Uterus (tissue), 4 donors: ENCODE results near the gene METAP2. TPM values are rescaled to one million over a fixed set of nuclear protein-coding genes. Genes with fewer than 3 reads are reported as not detected.

Experiments
- DNase-seq, 2 donors: peaks; one replicate each; pipeline ENCODE4 v3.0.0-alpha.2; 2019 to 2020
- H3K27ac ChIP-seq, 2 donors: fragments of 200-600 bp; sonication (generic); 1 replicate in 1 of 2; 2 replicates in 1 of 2; pipeline ENCODE4 v1.5.1; 2016 to 2018
- H3K27me3 ChIP-seq, 2 donors: fragments of 200-600 bp; sonication (generic); one replicate each; pipeline ENCODE4 v1.5.1; 2018 to 2019; ENCODE audit warnings: control low read depth in 1 of 2
- H3K36me3 ChIP-seq, 2 donors: fragments of 200-600 bp; sonication (generic); one replicate each; pipeline ENCODE4 v1.5.1; 2019; ENCODE audit warnings: control low read depth in 1 of 2
- H3K4me1 ChIP-seq, 2 donors: fragments of 200-600 bp; sonication (generic); one replicate each; pipeline ENCODE4 v1.5.1; 2018 to 2019; ENCODE audit warnings: control low read depth in 1 of 2
- H3K4me3 ChIP-seq, 2 donors: fragments of 200-600 bp; sonication (generic); 1 replicate in 1 of 2; 2 replicates in 1 of 2; pipeline ENCODE4 v1.5.1; 2018 to 2019; ENCODE audit warnings: mild to moderate bottlenecking in 1 of 2
- H3K9me3 ChIP-seq, 2 donors: fragments of 200-600 bp; sonication (generic); one replicate each; pipeline ENCODE4 v1.5.1; 2019; ENCODE audit warnings: control low read depth in 1 of 2
- POLR2A ChIP-seq, 2 donors: fragments of 450-650 bp; IDR thresholded peaks; one replicate each; pipeline ENCODE4 v1.6.1; 2016; ENCODE audit warnings: antibody characterized with exemption in 2 of 2, mild to moderate bottlenecking in 1 of 2, moderate library complexity in 1 of 2
- intact Hi-C: fragments of 100-400 bp; cut with DNase I; formaldehyde crosslinking; loops from one replicate; pipeline ENCODE4 v1.15.1; 2023; ENCODE audit warnings: low total_unique reads
- total RNA-seq, 4 donors: library from RNA; depleted of rRNA in 3 of 4; stranded (reverse); fragments of >200 nt in 3 of 4; gene quantifications; one replicate each; pipeline versions ENCODE4 v1.1.0 to v1.2.4, GENCODE V29; 2014 to 2023
- TF ChIP-seq, protein P1 (sequence below), 4 experiments: fragments of 200-600 bp in 2 of 4; fragments of 450-650 bp in 2 of 4; sonication (generic) in 2 of 4; IDR thresholded peaks; one replicate each; pipeline ENCODE4 v1.5.1; 2016 to 2019; ENCODE audit warnings: antibody characterized with exemption in 4 of 4, mild to moderate bottlenecking in 2 of 4, moderate library complexity in 1 of 4
- donor health status: DM: yes; HTN: yes; CAD: no.

Gene METAP2
- total RNA-seq, 4 donors from 2014 or later, result 25.9 to 544 (median 72.8) TPM

DNA sequence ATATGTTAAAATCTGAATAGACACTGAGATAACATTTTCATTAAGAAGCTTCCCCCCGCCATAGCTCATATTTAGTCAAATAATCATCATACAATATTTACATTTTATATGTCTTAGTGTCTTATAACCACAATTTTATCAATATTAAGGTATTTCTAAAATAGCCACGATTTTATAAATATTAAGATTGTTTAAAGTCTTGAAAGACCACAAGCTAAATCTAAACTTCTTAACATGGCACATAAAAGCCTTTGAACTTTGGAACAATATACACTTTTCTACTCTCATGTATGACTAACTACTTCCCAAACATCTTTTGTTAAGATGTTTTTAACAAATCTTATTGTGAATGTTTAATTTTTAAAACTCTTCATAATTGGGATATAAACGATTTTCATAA lies 70.8 kb downstream of the METAP2 start:
- intact Hi-C loops, result no loop called here
- no peaks in the 10 kb centered on the region for H3K9me3 ChIP-seq
- no peaks in the 10 kb centered on the region for H3K36me3 ChIP-seq
- H3K4me3 ChIP-seq, result no peak overlapping the region
- TF ChIP-seq, protein P1, sequence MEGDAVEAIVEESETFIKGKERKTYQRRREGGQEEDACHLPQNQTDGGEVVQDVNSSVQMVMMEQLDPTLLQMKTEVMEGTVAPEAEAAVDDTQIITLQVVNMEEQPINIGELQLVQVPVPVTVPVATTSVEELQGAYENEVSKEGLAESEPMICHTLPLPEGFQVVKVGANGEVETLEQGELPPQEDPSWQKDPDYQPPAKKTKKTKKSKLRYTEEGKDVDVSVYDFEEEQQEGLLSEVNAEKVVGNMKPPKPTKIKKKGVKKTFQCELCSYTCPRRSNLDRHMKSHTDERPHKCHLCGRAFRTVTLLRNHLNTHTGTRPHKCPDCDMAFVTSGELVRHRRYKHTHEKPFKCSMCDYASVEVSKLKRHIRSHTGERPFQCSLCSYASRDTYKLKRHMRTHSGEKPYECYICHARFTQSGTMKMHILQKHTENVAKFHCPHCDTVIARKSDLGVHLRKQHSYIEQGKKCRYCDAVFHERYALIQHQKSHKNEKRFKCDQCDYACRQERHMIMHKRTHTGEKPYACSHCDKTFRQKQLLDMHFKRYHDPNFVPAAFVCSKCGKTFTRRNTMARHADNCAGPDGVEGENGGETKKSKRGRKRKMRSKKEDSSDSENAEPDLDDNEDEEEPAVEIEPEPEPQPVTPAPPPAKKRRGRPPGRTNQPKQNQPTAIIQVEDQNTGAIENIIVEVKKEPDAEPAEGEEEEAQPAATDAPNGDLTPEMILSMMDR (IDR thresholded peaks at IDR 0.05), result no peak
- no peak for TF ChIP-seq POLR2A (IDR thresholded peaks at IDR 0.05)
- DNase-seq, result no peak
- no peaks in the 10 kb centered on the region for H3K27me3 ChIP-seq
- H3K27ac ChIP-seq, result no peak overlapping the region
- H3K4me1 ChIP-seq, result no peaks in the 10 kb centered on the region

DNA sequence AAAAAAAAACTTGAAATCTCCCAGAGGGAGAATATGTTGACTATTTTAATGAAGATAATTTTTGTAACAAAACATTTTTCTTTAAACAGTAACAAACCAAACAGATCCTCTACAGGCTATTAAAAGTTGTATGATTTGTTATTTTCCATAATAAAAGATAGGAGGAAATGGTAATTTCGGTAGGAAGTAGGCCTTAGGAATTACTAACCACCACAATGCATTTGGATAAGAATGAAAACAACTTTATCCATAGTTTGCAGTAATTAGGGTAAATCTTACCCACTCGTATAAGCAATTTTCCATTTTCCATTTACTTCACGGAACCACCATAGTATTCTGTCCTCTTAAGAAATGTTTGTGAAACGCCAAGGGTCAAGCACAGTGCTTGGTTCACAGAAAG lies 71.4 kb downstream of the METAP2 start:
- intact Hi-C loops, result no loop called here
- no peaks in the 10 kb centered on the region for H3K9me3 ChIP-seq
- no peaks in the 10 kb centered on the region for H3K36me3 ChIP-seq
- H3K4me1 ChIP-seq, result no peaks in the 10 kb centered on the region
- H3K27ac ChIP-seq, result no peak overlapping the region
- no peaks in the 10 kb centered on the region for H3K27me3 ChIP-seq
- no peak for DNase-seq
- H3K4me3 ChIP-seq, result no peak overlapping the region
- no peak for TF ChIP-seq POLR2A (IDR thresholded peaks at IDR 0.05)
- TF ChIP-seq, protein P1 (IDR thresholded peaks at IDR 0.05), result no peak

DNA sequence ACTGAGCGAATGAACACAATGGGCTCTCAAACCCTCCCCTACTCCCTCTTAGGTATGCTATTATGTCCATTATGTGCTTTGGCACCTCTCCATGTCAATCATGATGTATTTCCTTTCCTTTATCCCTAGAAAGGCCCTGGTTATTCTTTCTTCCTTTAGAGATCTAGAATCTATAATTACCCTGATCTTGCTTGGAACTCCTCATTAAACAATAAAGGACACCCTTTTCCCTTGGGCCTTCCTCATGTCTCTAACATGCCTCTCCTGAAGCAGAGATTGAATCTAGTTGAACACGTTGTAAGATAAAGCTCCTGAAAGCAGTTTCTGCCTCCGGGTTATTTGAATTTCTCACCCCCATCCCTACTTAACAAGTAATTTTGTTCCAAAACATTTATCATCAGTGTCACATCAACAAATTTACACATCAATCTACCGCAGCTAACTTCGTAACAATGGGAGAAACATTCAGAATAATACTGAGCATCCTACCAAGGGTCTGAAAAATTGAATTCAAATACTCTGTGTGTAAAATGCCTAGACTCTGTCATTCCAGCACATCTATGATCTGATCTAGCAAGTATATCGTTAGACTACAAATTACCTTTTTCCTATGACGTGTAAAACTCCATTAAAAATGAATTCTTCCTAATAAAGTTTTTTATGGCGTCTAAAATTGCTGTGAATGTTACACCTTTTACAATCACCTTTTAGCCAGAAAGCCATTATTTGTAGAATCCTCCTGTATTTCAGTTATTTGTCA lies 72.0 kb downstream of the METAP2 start:
- H3K36me3 ChIP-seq, result no peaks in the 10 kb centered on the region
- intact Hi-C loops, result no loop called here
- no peak overlapping the region for H3K4me3 ChIP-seq
- no peaks in the 10 kb centered on the region for H3K9me3 ChIP-seq
- no peaks in the 10 kb centered on the region for H3K4me1 ChIP-seq
- no peak overlapping the region for H3K27ac ChIP-seq
- H3K27me3 ChIP-seq, result no peaks in the 10 kb centered on the region
- DNase-seq, result no peak
- TF ChIP-seq, protein P1 (IDR thresholded peaks at IDR 0.05), result no peak
- TF ChIP-seq POLR2A (IDR thresholded peaks at IDR 0.05), result no peak

DNA sequence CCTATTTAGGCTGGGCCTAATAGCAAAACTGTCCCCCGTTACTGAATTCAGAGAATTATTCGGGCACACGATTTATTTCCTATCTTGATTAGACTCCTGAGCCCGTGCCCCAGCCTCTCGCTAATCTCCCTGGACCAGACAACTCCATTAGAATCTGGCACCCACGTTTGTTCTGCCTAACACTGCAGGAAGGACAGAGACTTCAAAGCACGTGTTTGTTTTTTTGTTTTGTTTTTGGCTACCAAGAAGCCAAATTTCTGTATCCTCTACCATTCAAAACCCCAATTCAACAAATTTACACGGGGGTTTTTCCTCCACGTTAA lies 72.5 kb downstream of the METAP2 start:
- intact Hi-C loops, result no loop called here
- Histone ChIP-seq H3K4me3 (no peak overlapping the region), H3K36me3 (no peaks in the 10 kb centered on the region), H3K9me3 (no peaks in the 10 kb centered on the region), H3K27me3 (no peaks in the 10 kb centered on the region), H3K4me1 (no peaks in the 10 kb centered on the region), H3K27ac (no peak overlapping the region)
- TF ChIP-seq POLR2A (IDR thresholded peaks at IDR 0.05), result no peak
- TF ChIP-seq, protein P1 (IDR thresholded peaks at IDR 0.05), result no peak
- no peak for DNase-seq

DNA sequence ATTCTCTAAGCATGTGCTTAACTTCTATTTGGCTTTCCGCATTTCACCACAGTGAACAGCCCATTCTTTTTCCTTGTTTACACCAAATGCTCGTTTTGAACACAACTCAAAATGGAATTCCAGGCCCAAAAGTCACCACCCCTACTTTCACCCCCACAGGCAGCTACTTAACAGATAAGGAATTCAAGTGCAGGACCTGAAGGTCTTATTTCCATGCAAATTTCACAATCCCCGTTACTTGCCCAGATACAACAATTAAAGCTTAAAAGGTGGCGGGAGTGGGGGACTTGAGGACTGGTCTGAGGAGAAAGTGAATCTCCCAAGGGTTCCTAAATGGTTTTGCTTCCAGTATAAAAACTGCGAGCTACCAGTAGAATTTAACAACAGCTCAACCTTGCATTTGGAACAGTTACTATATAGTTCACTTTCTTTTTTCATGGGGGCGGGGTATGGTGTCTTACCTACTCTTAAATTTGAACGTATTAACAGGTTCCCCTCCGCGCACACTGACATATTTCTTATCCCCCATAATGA lies 73.6 kb downstream of the METAP2 start:
- H3K4me3 ChIP-seq, result peak overlapping the region; percentile 58 to 60
- H3K36me3 ChIP-seq, result no peaks in the 10 kb centered on the region
- H3K9me3 ChIP-seq, result no peaks in the 10 kb centered on the region
- no peak for TF ChIP-seq POLR2A (IDR thresholded peaks at IDR 0.05)
- TF ChIP-seq, protein P1 (IDR thresholded peaks at IDR 0.05), result no peak
- DNase-seq, result peak; percentile 24 to 64
- H3K27ac ChIP-seq, result peak overlapping the region; percentile 77 to 87
- intact Hi-C loops, result no loop called here
- no peaks in the 10 kb centered on the region for H3K4me1 ChIP-seq
- H3K27me3 ChIP-seq, result no peaks in the 10 kb centered on the region
